ENCODE results near the gene YBEY.

The YBEY gene

GRCh38 chr21:46284077-46284644 lies 2.0 kb upstream of the YBEY start:
- DNase-seq (ENCODE audit: extremely low read depth, low read depth) = no peak

GRCh38 chr21:46284733-46285132 lies 1.4 kb upstream of the YBEY start:
- DNase-seq (ENCODE audit: extremely low read depth, low read depth) = no peak
- TF ChIP-seq CTCF (IDR thresholded peaks at IDR 0.05; ENCODE audit: low read depth, low read length) = no peak

More at GRCh38 chr21:46284077-46284644, 2.0 kb upstream of the YBEY start:
- no peak for TF ChIP-seq CTCF (IDR thresholded peaks at IDR 0.05; ENCODE audit: low read depth, low read length)

- DNase-seq (ENCODE audit: extremely low read depth, low read depth) = no peak
- TF ChIP-seq CTCF (IDR thresholded peaks at IDR 0.05; ENCODE audit: low read depth, low read length) = no peak
These were observed 908 bp upstream of the YBEY start, which contains the start of gene MCM3AP for GRCh38 chr21:46285206-46285661. Gene MCM3AP (minus strand): TSS chr21:46285611. CDS start chr21:46285286, 325 bp downstream.

GRCh38 chr21:46286648-46287002 lies 483 bp downstream of the YBEY start:
- DNase-seq (ENCODE audit: extremely low read depth, low read depth) = no peak
- no peak for TF ChIP-seq CTCF (IDR thresholded peaks at IDR 0.05; ENCODE audit: low read depth, low read length)

GRCh38 chr21:46287541-46287940 lies 1.4 kb downstream of the YBEY start:
- no peak for TF ChIP-seq CTCF (IDR thresholded peaks at IDR 0.05; ENCODE audit: low read depth, low read length)
- DNase-seq (ENCODE audit: extremely low read depth, low read depth) = no peak

- no peak for TF ChIP-seq CTCF (IDR thresholded peaks at IDR 0.05; ENCODE audit: low read depth, low read length)
- DNase-seq (ENCODE audit: extremely low read depth, low read depth) = no peak
These were observed 3.6 kb downstream of the YBEY start for GRCh38 chr21:46289655-46290179.

- TF ChIP-seq CTCF (IDR thresholded peaks at IDR 0.05; ENCODE audit: low read depth, low read length) = no peak
- DNase-seq (ENCODE audit: extremely low read depth, low read depth) = no peak
These were observed 5.4 kb downstream of the YBEY start for GRCh38 chr21:46291561-46291960.

Measured in AG09319 (cell line).